ENCODE data around the gene EQTN. TPM values are rescaled to one million over a fixed set of nuclear protein-coding genes. Genes with fewer than 3 reads are reported as not detected.

The EQTN gene
- total RNA-seq, 1 donor from 2014 or later: not detected

DNA sequence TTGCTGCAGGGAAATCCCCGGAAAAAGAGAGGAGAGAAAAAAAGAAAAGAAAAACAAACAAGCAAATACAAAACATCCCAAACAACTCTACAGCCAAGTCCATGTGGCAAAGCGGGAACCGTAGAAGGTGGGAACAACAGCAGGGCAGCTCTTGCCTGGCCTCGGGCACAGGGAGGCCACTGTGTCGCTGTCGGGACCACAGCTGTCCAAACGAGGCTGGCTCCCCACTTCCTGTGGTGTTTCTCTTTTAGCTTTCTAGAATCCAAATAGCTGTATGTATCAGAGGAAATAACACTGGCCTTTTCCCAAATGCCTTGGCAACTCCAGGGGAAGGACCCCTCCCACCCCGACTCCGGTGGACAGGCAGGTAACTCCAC lies 41.6 kb upstream of the EQTN start:
- H3K79me2 ChIP-seq (ENCODE audit: insufficient read depth, low read length): no peaks in the 10 kb centered on the region
- Mint-ChIP-seq H3K4me3 (ENCODE audit: unreplicated experiment) (no peak overlapping the region), H3K36me3 (ENCODE audit: low read depth, unreplicated experiment) (no peaks in the 10 kb centered on the region), H3K27ac (ENCODE audit: unreplicated experiment) (no peak overlapping the region), H3K4me1 (ENCODE audit: low read depth, unreplicated experiment) (peaks cover 20% of the 10 kb centered on the region), H3K9me3 (ENCODE audit: unreplicated experiment) (peaks cover 2% of the 10 kb centered on the region), H3K27me3 (ENCODE audit: low read depth, unreplicated experiment) (peaks cover 2% of the 10 kb centered on the region)
- H4K20me1 ChIP-seq (ENCODE audit: insufficient read depth, low read length): no peaks in the 10 kb centered on the region
- H3K9me3 ChIP-seq (ENCODE audit: insufficient read depth, low read depth, low read length): no peaks in the 10 kb centered on the region
- no peaks in the 10 kb centered on the region for H3K36me3 ChIP-seq (ENCODE audit: insufficient read depth, low read length)
- DNase-seq (ENCODE audit: low read depth) (no peak), FAIRE-seq (no peak)
- no peak overlapping the region for H3K4me2 ChIP-seq (ENCODE audit: low read length)
- no peak overlapping the region for H3K4me3 ChIP-seq (ENCODE audit: insufficient read depth, low read depth, low read length)
- no peak overlapping the region for H3K9ac ChIP-seq (ENCODE audit: low read length)
- no peak for TF ChIP-seq EZH2 (IDR thresholded peaks at IDR 0.05; ENCODE audit: insufficient read depth, low read length)
- TF ChIP-seq, protein P1, sequence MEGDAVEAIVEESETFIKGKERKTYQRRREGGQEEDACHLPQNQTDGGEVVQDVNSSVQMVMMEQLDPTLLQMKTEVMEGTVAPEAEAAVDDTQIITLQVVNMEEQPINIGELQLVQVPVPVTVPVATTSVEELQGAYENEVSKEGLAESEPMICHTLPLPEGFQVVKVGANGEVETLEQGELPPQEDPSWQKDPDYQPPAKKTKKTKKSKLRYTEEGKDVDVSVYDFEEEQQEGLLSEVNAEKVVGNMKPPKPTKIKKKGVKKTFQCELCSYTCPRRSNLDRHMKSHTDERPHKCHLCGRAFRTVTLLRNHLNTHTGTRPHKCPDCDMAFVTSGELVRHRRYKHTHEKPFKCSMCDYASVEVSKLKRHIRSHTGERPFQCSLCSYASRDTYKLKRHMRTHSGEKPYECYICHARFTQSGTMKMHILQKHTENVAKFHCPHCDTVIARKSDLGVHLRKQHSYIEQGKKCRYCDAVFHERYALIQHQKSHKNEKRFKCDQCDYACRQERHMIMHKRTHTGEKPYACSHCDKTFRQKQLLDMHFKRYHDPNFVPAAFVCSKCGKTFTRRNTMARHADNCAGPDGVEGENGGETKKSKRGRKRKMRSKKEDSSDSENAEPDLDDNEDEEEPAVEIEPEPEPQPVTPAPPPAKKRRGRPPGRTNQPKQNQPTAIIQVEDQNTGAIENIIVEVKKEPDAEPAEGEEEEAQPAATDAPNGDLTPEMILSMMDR (IDR thresholded peaks at IDR 0.05; ENCODE audit: insufficient read depth, low read depth, low read length): no peak
- H3K27me3 ChIP-seq (ENCODE audit: insufficient read depth, low read length): peaks cover 3% of the 10 kb centered on the region
- H3K4me1 ChIP-seq (ENCODE audit: insufficient read depth, low read length): no peaks in the 10 kb centered on the region
- H3K27ac ChIP-seq (ENCODE audit: low read depth, low read length): no peak overlapping the region
- peak overlapping the region; percentile 17 for H2AFZ ChIP-seq (ENCODE audit: low read depth, low read length)

DNA sequence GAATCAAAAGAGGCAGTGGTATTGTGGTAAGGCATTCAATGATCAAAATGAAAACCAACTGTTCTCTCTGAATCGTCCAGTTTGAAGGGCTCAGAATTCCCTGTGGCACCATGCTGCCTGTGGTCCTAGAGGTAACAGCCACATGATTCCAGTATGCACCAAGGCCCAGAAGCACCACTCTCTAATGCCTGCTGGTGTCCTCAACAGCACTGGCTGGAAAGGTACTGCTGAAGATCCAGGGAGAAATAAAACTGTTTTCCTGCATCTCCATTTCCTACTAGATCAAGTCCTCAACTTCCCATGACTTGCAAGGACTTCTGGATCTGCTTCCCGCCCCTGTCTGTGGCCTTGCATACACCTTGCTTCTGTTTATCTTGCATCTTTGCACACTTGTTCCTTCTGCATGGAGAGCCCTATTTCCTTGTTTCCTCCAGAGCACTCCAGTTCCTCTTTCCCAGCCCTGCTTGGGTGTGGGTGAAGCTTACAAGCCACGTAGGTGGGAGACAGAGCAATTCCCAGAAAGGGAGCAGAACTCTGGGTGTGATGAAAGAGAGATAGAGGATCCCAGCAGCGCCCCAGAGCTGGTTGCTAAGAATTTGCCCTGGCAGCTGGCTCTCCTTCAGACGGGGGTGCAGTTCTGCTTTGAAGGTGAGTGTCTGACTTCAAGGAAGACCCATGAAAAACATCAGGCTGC lies 41.0 kb upstream of the EQTN start:
- peaks cover 2% of the 10 kb centered on the region for H3K27me3 Mint-ChIP-seq (ENCODE audit: low read depth, unreplicated experiment)
- H3K4me2 ChIP-seq (ENCODE audit: low read length): no peak overlapping the region
- DNase-seq (ENCODE audit: low read depth) (no peak), FAIRE-seq (no peak)
- no peaks in the 10 kb centered on the region for H3K9me3 ChIP-seq (ENCODE audit: insufficient read depth, low read depth, low read length)
- H3K27ac Mint-ChIP-seq (ENCODE audit: unreplicated experiment): no peak overlapping the region
- no peak for TF ChIP-seq EZH2 (IDR thresholded peaks at IDR 0.05; ENCODE audit: insufficient read depth, low read length)
- TF ChIP-seq, protein P1 (IDR thresholded peaks at IDR 0.05; ENCODE audit: insufficient read depth, low read depth, low read length): no peak
- peaks cover 2% of the 10 kb centered on the region for H3K9me3 Mint-ChIP-seq (ENCODE audit: unreplicated experiment)
- no peak overlapping the region for H3K27ac ChIP-seq (ENCODE audit: low read depth, low read length)
- peaks cover 3% of the 10 kb centered on the region for H3K27me3 ChIP-seq (ENCODE audit: insufficient read depth, low read length)
- H3K36me3 ChIP-seq (ENCODE audit: insufficient read depth, low read length): no peaks in the 10 kb centered on the region
- H2AFZ ChIP-seq (ENCODE audit: low read depth, low read length): no peak overlapping the region
- H3K4me1 ChIP-seq (ENCODE audit: insufficient read depth, low read length): peaks cover 3% of the 10 kb centered on the region
- no peak overlapping the region for H3K4me3 Mint-ChIP-seq (ENCODE audit: unreplicated experiment)
- no peak overlapping the region for H3K9ac ChIP-seq (ENCODE audit: low read length)
- H3K4me3 ChIP-seq (ENCODE audit: insufficient read depth, low read depth, low read length): no peak overlapping the region
- H3K36me3 Mint-ChIP-seq (ENCODE audit: low read depth, unreplicated experiment): no peaks in the 10 kb centered on the region
- no peaks in the 10 kb centered on the region for H4K20me1 ChIP-seq (ENCODE audit: insufficient read depth, low read length)
- no peaks in the 10 kb centered on the region for H3K79me2 ChIP-seq (ENCODE audit: insufficient read depth, low read length)
- peaks cover 23% of the 10 kb centered on the region for H3K4me1 Mint-ChIP-seq (ENCODE audit: low read depth, unreplicated experiment)

DNA sequence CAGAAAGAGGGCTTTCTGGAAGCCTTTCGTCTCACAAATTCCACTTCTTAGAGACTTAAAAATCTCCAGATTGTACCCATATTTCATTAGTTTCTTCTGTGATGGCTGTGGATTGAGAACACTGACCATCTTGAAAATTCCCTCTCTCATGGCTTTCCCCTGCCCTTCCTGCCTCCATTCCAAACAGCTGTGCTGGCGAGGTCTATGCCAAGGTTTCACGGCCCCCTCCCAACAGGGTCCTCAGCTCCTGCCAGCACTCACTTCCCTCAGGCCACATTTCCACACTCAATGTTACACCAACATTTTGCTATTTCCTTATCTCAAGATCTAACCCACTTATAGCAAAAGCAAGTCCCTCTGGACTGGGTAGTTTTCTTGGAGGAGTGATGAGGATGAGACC lies 40.3 kb upstream of the EQTN start:
- H3K36me3 ChIP-seq (ENCODE audit: insufficient read depth, low read length): no peaks in the 10 kb centered on the region
- TF ChIP-seq EZH2 (IDR thresholded peaks at IDR 0.05; ENCODE audit: insufficient read depth, low read length): no peak
- TF ChIP-seq, protein P1 (IDR thresholded peaks at IDR 0.05; ENCODE audit: insufficient read depth, low read depth, low read length): no peak
- H3K4me3 ChIP-seq (ENCODE audit: insufficient read depth, low read depth, low read length): no peak overlapping the region
- no peaks in the 10 kb centered on the region for H3K9me3 ChIP-seq (ENCODE audit: insufficient read depth, low read depth, low read length)
- no peak overlapping the region for H3K4me2 ChIP-seq (ENCODE audit: low read length)
- H3K27ac Mint-ChIP-seq (ENCODE audit: unreplicated experiment): no peak overlapping the region
- FAIRE-seq: no peak
- H3K36me3 Mint-ChIP-seq (ENCODE audit: low read depth, unreplicated experiment): no peaks in the 10 kb centered on the region
- no peaks in the 10 kb centered on the region for H4K20me1 ChIP-seq (ENCODE audit: insufficient read depth, low read length)
- H3K27ac ChIP-seq (ENCODE audit: low read depth, low read length): no peak overlapping the region
- no peak overlapping the region for H3K4me3 Mint-ChIP-seq (ENCODE audit: unreplicated experiment)
- H3K4me1 ChIP-seq (ENCODE audit: insufficient read depth, low read length): peaks cover 3% of the 10 kb centered on the region
- no peak overlapping the region for H3K9ac ChIP-seq (ENCODE audit: low read length)
- H3K79me2 ChIP-seq (ENCODE audit: insufficient read depth, low read length): no peaks in the 10 kb centered on the region
- peaks cover 23% of the 10 kb centered on the region for H3K4me1 Mint-ChIP-seq (ENCODE audit: low read depth, unreplicated experiment)
- peaks cover 3% of the 10 kb centered on the region for H3K27me3 ChIP-seq (ENCODE audit: insufficient read depth, low read length)
- peaks cover 2% of the 10 kb centered on the region for H3K9me3 Mint-ChIP-seq (ENCODE audit: unreplicated experiment)
- H2AFZ ChIP-seq (ENCODE audit: low read depth, low read length): no peak overlapping the region
- H3K27me3 Mint-ChIP-seq (ENCODE audit: low read depth, unreplicated experiment): peaks cover 2% of the 10 kb centered on the region
- DNase-seq (ENCODE audit: low read depth): no peak
